Camera-type eye (tissue), 1 donor: ENCODE results near the gene HSPA13. TPM values are rescaled to one million over a fixed set of nuclear protein-coding genes. Genes with fewer than 3 reads are reported as not detected.

Experiments
- total RNA-seq: library from RNA; depleted of rRNA; stranded (reverse); fragments of >200 nt; gene quantifications from one replicate; pipeline ENCODE4 v1.2.3, GENCODE V29; 2014

The HSPA13 gene
- 86.6 TPM for total RNA-seq

GRCh38 chr21:14382835-14383595 is at the start of gene HSPA13:
TSS of gene HSPA13 (minus strand) at chr21:14383146. CDS start at chr21:14383119, 27 bp downstream.

Other genes with a start within 250 kb of the HSPA13 start
- gene LIPI, start 172.2 kb downstream of the HSPA13 start, total RNA-seq = not detected
- 4.1 TPM for gene RBM11, start 167.0 kb downstream of the HSPA13 start, total RNA-seq
- gene SAMSN1, start 163.2 kb upstream of the HSPA13 start, total RNA-seq = 41.3 TPM